ENCODE data around the gene CD28. TPM values are rescaled to one million over a fixed set of nuclear protein-coding genes. Genes with fewer than 3 reads are reported as not detected.
"Not testable (repeated sequence)": the region's sequence is repeated elsewhere in the genome, so short reads cannot be mapped to it uniquely, and the experiment has no call there.

CD28 gene
- total RNA-seq, 4 donors from 2014 or later = 0.22 to 13.8 (median 0.60) TPM

DNA sequence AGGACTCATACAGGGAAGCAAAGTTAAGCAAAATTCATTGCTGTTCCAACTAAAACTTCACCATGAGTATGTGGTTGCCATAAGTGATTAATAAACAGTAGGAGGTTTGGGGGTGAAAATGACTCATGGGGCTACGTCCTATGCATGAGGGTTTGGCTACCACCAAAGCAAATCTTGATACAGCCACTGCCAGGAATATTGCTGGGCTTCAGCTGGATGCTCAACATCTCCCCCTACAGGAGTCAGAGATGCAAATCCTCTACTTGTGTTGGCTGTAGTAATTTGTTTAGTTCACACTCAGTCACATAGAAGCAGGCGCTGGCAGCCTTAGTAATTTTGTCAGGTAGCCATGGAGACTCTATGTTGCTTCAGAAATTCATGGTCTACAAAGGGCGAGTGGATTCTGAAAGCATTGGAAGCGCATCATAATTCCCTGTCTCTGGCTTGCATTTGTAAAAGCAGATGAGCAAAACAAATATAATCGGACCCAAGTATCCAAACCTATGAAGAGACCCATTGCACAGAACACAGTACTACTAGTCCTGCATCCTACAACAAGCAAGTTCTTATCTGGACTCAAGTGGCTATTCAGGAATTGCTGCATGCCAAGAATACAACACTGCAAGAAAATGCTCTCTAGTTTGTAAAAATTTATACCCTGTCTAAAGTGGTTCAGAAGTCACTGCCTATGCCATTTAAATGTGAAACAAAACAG is 76.0 kb downstream of the CD28 start:
- Histone ChIP-seq H3K9me3 (no peaks in the 10 kb centered on the region), H3K27ac (no peak overlapping the region), H3K36me3 (no peaks in the 10 kb centered on the region), H3K4me1 (peaks cover 0 to 29% (median 2%) of the 10 kb centered on the region in 4 donors), H3K27me3 (no peaks in the 10 kb centered on the region), H3K4me3 (no peak overlapping the region)
- TF ChIP-seq EP300 (IDR thresholded peaks at IDR 0.05) (no peak), CTCF (IDR thresholded peaks at IDR 0.05) (peak; percentile 38 to 63 (median 48))
- DNase-seq (ENCODE audit: low spot score in 2 of 2) = peak in 1 of 2 donors; percentile 21
- WGBS, 2 donors = 62 to 67% methylated on average over 5 of the region's 5 CpGs

DNA sequence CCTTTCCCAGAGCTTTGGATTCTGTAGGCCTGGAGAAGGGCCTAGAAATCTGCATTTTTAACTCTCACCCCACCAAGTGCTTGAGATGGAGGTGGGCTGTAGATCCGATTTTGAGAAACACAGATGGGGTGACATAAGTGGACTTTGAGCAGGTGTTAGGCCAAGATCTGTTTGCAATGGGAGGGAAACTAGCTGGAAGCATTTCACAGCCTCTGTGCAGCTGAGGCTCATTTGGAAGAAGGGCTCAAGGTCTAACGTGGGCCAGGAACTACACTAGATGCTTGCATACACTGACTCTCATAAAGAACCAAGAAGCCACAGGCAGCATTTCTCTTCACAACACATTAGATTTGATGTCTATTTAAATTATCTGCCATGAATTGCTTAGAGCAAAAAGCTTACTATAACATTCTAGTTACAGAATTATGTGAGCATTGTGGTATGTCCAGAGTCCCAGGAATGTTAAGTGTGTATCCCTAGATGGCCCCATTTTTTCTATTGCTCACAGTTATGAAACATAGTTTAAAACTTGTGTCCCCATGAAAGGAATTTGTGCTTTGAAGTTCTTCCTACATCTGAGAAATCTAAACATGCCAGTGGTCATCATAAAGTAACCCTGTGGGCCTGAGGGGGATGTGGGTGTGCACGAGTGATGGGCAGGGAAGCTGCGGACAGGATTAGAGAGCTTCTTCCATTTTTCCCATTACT is 77.2 kb downstream of the CD28 start:
- Histone ChIP-seq H3K27me3 (no peaks in the 10 kb centered on the region), H3K27ac (no peak overlapping the region), H3K4me1 (peaks cover 0 to 42% (median 2%) of the 10 kb centered on the region in 4 donors), H3K36me3 (no peaks in the 10 kb centered on the region), H3K9me3 (no peaks in the 10 kb centered on the region), H3K4me3 (no peak overlapping the region)
- 67 to 73% methylated on average over 4 of the region's 4 CpGs for WGBS, 2 donors
- DNase-seq (ENCODE audit: low spot score in 2 of 2) = no peak
- TF ChIP-seq POLR2A (IDR thresholded peaks at IDR 0.05) (no peak), EP300 (IDR thresholded peaks at IDR 0.05) (no peak), CTCF (IDR thresholded peaks at IDR 0.05) (no peak)

GRCh38 chr2:203784710-203785270 is 78.4 kb downstream of the CD28 start:
- H3K9me3 ChIP-seq; H3K4me3 ChIP-seq; H3K27me3 ChIP-seq; H3K36me3 ChIP-seq; DNase-seq (ENCODE audit: low spot score in 2 of 2): not testable (repeated sequence)
- H3K27ac ChIP-seq = peak overlapping the region in 1 of 4 donors; percentile 0
- 71 to 73% methylated on average over 10 of the region's 10 CpGs for WGBS, 2 donors
- peaks cover 0 to 42% (median 2%) of the 10 kb centered on the region in 4 donors for H3K4me1 ChIP-seq

GRCh38 chr2:203785391-203786110 is 79.1 kb downstream of the CD28 start:
- Histone ChIP-seq H3K27ac (peak overlapping the region in 2 of 4 donors; percentile 65 to 70), H3K4me1 (peaks cover 0 to 42% (median 2%) of the 10 kb centered on the region in 4 donors)
- 94 to 95% methylated on average over 13 to 38 of the region's 43 CpGs for WGBS, 2 donors
- not testable (repeated sequence) for DNase-seq (ENCODE audit: low spot score in 2 of 2); H3K27me3 ChIP-seq; H3K9me3 ChIP-seq; H3K36me3 ChIP-seq; H3K4me3 ChIP-seq

DNA sequence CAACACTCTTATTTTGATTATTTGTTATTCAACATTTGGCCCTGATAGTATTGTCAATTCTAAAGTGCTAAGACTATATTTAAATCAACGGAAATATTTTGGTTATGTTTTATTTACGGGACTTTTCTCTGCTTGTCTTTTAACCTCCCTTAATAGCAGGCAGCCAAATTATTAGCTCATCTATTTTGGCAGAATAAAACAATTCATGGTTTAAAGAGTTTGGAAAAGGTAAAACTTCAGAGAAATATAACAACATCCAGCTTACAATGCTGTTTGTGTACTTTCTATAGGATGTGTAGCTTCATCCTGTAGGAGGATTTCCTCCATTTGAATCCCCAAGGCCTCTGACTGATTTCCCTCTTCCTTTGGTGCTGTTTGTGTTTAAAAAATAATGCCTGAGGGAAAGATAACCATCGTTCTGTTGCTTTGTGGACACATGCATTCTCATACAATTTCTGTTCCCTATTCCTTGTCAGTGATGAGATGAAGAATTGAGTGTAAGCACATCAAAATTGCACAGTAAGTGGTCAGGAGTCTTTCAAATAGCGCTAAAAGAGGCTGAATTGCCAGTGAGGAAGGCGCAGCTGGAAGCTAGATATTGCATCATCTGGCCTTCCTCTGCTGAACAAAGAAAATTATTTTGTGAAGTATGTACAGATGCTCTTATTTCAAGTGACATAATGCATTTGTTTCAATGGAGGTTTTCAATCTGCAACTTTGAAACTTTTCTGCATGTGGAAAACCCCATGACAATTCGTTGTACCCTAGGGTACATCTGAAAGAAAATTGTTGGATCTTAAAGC is 80.3 kb downstream of the CD28 start:
- Histone ChIP-seq H3K9me3 (no peaks in the 10 kb centered on the region), H3K4me3 (no peak overlapping the region), H3K36me3 (no peaks in the 10 kb centered on the region), H3K4me1 (peaks cover 0 to 41% (median 2%) of the 10 kb centered on the region in 4 donors), H3K27me3 (no peaks in the 10 kb centered on the region), H3K27ac (peak overlapping the region in 2 of 4 donors; percentile 65 to 70)
- peak in 1 of 2 donors; percentile 30 for DNase-seq (ENCODE audit: low spot score in 2 of 2)
- peak; percentile 58 to 94 for TF ChIP-seq EP300 (IDR thresholded peaks at IDR 0.05)
- TF ChIP-seq CTCF (IDR thresholded peaks at IDR 0.05) = no peak
- WGBS, 2 donors = 49 to 52% methylated on average over 6 of the region's 6 CpGs
